Body of pancreas (tissue), 4 donors: Measurements from ENCODE around the gene UBP1.

Source experiments
- POLR2A ChIP-seq, 3 donors: fragments of 450-650 bp; IDR thresholded peaks; one replicate each; pipeline ENCODE4 v1.6.1; 2016; ENCODE audit warnings: antibody characterized with exemption in 3 of 3, mild to moderate bottlenecking in 2 of 3
- TF ChIP-seq, protein P1 (sequence below), 7 experiments: fragments of 450-650 bp in 4 of 7; fragments of 200-600 bp in 3 of 7; sonication (generic) in 3 of 7; IDR thresholded peaks; one replicate each; pipeline ENCODE4 v1.5.1; 2016 to 2019; ENCODE audit warnings: antibody characterized with exemption in 7 of 7

DNA sequence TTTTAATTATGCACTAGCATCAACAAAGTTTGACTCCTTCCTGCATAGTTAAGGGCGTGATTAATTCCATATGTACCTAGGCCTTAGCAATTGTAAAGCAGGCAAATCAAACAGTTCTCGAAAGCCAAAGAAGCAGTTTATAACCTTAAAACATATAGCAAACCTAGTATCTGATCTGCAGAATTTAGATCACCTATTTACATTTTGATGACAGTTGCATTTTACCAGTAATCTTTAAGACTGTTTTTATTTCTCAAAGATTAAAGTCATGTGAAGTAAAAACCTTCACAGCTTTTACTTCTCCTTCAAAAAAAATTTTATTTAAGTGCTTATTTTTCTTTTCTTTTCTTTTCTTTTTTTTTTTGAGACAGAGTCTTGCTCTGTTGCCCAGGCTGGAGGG is 20.9 kb upstream of the UBP1 start:
- TF ChIP-seq, protein P1, sequence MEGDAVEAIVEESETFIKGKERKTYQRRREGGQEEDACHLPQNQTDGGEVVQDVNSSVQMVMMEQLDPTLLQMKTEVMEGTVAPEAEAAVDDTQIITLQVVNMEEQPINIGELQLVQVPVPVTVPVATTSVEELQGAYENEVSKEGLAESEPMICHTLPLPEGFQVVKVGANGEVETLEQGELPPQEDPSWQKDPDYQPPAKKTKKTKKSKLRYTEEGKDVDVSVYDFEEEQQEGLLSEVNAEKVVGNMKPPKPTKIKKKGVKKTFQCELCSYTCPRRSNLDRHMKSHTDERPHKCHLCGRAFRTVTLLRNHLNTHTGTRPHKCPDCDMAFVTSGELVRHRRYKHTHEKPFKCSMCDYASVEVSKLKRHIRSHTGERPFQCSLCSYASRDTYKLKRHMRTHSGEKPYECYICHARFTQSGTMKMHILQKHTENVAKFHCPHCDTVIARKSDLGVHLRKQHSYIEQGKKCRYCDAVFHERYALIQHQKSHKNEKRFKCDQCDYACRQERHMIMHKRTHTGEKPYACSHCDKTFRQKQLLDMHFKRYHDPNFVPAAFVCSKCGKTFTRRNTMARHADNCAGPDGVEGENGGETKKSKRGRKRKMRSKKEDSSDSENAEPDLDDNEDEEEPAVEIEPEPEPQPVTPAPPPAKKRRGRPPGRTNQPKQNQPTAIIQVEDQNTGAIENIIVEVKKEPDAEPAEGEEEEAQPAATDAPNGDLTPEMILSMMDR (IDR thresholded peaks at IDR 0.05), result no peak
- no peak for TF ChIP-seq POLR2A (IDR thresholded peaks at IDR 0.05)
